Mesodermal cell (in vitro differentiated cells): Measurements from ENCODE around the gene DSN1.

ENCODE experiments used
- H3K27ac ChIP-seq: 2 replicates; pipeline ENCODE4 v1.7.0; 2013; ENCODE audit warnings: mild to moderate bottlenecking, low read depth, low read length, moderate library complexity; ENCODE audit not compliant: severe bottlenecking
- H3K36me3 ChIP-seq: 2 replicates; pipeline ENCODE4 v1.7.1; 2013; ENCODE audit warnings: mild to moderate bottlenecking, low read length, moderate library complexity; ENCODE audit not compliant: control insufficient read depth, insufficient read depth
- H3K4me1 ChIP-seq: one replicate; pipeline ENCODE4 v1.7.1; 2013; ENCODE audit warnings: mild to moderate bottlenecking, low read length; ENCODE audit not compliant: insufficient read depth, control insufficient read depth, poor library complexity, severe bottlenecking
- H3K4me3 ChIP-seq: 2 replicates; pipeline ENCODE4 v1.7.0; 2013; ENCODE audit warnings: low read length, control low read depth, mild to moderate bottlenecking; ENCODE audit not compliant: insufficient read depth, poor library complexity, severe bottlenecking; ENCODE audit errors: extremely low read depth
- H3K9me3 ChIP-seq: 2 replicates; pipeline ENCODE4 v1.7.1; 2013; ENCODE audit warnings: mild to moderate bottlenecking, low read length, moderate library complexity; ENCODE audit not compliant: control insufficient read depth
- WGBS, 2 experiments: methylation state at CpG; one replicate each; pipeline ENCODE4 v1.1.5; 2013; ENCODE audit warnings: missing lambda C conversion rate in 2 of 2; ENCODE audit not compliant: insufficient coverage in 2 of 2; 5-methylcytosine and 5-hydroxymethylcytosine counted together

The DSN1 gene

DNA sequence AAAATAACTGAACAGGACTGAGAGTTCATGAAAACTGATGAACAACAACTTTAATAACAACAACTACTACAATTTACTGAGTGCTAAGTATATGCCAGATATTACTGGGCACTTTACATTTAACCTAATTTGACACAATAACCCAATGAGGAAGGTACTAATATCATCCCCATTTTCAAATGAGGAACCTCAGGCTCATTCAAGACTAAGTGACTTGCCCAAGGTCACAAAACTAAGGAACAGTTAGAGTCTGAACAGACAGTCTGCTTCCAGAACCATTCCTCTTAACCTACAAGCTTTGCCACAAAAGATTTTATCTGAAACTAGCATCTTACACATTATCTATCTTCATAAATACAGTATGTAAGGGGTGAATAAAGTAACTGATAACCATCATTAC lies 17.1 kb downstream of the DSN1 start:
- Histone ChIP-seq H3K36me3 (peaks cover 75% of the 10 kb centered on the region), H3K4me1 (peaks cover 5% of the 10 kb centered on the region), H3K9me3 (no peaks in the 10 kb centered on the region), H3K27ac (no peak overlapping the region), H3K4me3 (no peak overlapping the region)

DNA sequence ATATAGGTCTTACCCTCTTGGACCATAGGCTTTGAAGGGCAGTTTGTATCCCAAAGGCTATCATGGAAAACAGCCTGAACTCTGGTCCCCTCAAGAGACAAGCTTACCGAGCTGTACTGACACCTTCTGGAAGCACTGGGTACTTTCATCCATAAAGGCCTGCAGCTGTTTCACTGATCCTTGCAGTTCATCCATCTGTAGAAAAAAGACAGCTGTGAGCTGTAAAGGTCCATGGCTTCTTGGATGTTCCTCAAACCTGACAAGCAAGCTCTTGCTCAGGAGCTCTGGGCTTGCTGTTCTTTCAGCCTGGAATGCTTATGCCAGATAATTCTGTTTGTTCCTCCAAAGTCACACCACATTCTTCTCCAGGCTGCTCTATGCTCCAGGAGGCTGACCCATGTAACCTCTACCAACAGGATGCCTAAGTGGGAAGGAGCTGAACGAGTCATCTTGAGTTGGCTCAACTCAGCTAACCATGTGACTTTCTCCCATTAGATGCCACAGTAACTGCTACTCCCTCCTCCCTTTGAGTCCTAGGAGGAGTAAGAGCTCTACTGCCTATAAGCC lies 18.8 kb downstream of the DSN1 start:
- Histone ChIP-seq H3K9me3 (no peaks in the 10 kb centered on the region), H3K36me3 (peaks cover 70% of the 10 kb centered on the region), H3K4me3 (no peak overlapping the region), H3K4me1 (peaks cover 5% of the 10 kb centered on the region), H3K27ac (peak overlapping the region; percentile 59)
- WGBS, 2 experiments, result 25 to 29% methylated on average over 2 of the region's 2 CpGs

DNA sequence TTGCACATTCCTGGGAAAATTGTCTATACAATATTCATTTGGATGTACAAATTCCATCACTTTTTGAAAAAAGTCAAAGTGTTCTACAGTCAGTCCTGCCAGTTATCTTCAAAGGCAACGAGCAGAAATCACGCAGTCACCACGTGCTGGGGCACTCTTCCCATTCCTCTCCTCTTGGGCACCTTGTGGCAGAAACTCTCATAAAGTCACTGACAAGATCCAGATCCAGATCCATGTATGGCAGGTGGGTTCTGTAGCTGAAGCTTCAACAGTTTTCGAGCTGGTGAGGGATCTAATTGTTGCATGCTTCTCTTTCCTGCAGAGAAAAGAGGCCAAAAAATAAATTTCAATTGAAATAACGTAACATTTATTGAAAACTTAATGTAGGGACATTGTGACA lies 21.0 kb downstream of the DSN1 start:
- Histone ChIP-seq H3K36me3 (peaks cover 57% of the 10 kb centered on the region), H3K9me3 (no peaks in the 10 kb centered on the region), H3K27ac (no peak overlapping the region), H3K4me3 (no peak overlapping the region), H3K4me1 (peaks cover 5% of the 10 kb centered on the region)
- 97 to 100% methylated on average over 3 to 4 of the region's 5 CpGs for WGBS, 2 experiments

DNA sequence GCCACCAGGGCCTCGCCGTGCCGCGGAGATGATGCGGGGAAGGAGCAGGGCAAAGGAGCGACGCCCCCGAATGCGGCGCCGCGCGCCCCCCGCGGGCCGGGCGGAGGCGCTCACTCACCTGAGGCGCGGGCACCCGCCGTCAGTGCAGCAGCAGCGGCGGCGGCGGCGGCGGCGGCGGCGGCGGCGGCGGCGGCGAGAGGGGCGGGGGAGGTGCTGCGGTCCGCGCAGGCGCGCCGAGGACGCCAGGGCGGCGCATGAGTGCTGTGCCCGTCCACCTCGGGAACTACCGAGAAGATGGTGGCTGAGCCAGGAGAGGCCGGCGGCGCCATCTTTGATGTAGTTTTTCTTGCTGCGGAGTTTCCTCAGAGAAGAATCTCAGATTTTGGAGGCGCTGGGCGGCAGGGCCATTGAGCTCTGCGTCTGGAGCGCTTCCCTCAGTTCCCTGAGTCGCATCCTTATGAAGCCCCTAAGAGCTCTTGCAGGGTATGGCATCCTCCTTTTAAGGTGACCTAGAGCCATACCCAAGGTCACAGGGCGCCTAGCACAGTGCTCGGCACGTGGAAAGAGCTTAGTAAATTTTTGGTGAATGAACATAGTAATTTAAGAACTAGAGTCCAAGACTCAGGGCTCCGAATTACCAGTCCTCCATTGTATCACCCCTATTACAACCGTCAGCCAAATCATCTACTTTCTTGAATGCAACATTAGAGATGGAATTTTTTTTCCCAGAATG lies 27.5 kb downstream of the DSN1 start, which contains the start of gene NDRG3:
NDRG3 (minus strand) TSS at position 164 of the 733 bp plus-strand sequence. CDS start 24,355 bp downstream, outside the sequence.
- 0 to 10% methylated on average over 18 to 36 of the region's 63 CpGs for WGBS, 2 experiments
- H3K4me3 ChIP-seq, result peak within 1 kb of the TSS; percentile 58
- H3K27ac ChIP-seq, result peak within 1 kb of the TSS; percentile 67
- H3K4me1 ChIP-seq, result peaks cover 16% of the 10 kb centered on the region
- no peaks in the 10 kb centered on the region for H3K9me3 ChIP-seq
- peaks cover 9% of the 10 kb centered on the region for H3K36me3 ChIP-seq

DNA sequence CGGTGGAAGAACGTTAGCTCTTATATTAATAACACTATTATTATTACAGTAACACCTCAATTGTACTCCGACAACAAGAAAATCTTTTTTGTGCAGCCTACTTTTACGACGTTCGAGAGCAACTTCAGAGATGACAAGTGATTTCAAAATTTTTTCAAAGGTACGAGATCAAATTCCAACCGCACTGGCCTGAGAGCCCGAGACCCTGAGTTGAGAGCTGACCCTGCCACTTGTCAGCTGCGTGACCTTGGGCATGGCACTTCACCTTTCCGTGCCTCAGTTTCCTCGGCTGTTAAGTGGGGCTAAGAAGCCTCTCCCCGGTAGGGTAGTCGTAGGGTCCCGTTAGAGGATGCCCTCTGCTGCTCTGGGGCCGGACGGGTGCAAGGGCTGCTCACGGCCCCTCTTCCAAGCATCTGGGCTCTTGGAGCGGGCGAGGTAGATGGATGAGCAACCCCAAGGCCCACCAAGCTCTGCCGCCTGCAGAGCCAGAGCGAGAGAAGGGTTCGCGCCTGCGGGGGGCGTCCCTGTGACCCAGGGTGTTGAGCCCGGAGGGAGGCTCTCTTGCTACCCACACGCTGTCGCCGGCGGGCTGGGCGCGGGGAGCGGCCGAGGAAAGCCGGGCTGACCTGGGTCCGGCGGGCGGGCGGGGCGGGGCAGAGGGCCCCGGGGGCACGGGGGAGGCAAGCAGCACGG lies 28.2 kb downstream of the DSN1 start:
- 4 to 5% methylated on average over 37 to 38 of the region's 44 CpGs for WGBS, 2 experiments
- Histone ChIP-seq H3K4me1 (peaks cover 16% of the 10 kb centered on the region), H3K9me3 (no peaks in the 10 kb centered on the region), H3K36me3 (peaks cover 1% of the 10 kb centered on the region), H3K27ac (no peak overlapping the region), H3K4me3 (peak overlapping the region; percentile 58)

DNA sequence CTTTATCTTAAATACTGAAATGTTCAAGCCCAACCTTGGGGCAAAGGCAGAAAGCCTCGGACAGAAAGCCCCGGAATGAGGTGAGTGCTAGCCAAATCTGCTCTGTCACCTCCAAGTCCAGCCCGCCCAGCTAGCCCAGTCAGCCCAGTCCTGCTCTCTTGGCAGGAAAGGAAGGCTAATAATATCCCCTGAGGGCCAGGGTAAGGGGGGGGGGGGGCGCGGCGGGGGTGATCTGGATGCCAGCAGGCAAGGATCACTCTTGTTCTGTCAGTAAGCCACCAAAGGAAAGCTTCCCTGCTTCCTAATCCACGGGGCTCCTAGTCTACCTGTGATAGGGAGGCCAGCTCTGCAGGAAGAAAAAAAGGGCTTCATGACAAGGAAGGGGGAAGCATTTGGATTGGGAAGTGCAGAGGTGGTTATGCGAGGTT lies 28.8 kb downstream of the DSN1 start:
- Histone ChIP-seq H3K4me3 (peak overlapping the region; percentile 58), H3K4me1 (peaks cover 16% of the 10 kb centered on the region), H3K27ac (no peak overlapping the region), H3K36me3 (no peaks in the 10 kb centered on the region), H3K9me3 (no peaks in the 10 kb centered on the region)
- 29% methylated on average over 2 of the region's 8 CpGs; no CpG with 5 or more reads in 1 of the 2 experiments for WGBS, 2 experiments

DNA sequence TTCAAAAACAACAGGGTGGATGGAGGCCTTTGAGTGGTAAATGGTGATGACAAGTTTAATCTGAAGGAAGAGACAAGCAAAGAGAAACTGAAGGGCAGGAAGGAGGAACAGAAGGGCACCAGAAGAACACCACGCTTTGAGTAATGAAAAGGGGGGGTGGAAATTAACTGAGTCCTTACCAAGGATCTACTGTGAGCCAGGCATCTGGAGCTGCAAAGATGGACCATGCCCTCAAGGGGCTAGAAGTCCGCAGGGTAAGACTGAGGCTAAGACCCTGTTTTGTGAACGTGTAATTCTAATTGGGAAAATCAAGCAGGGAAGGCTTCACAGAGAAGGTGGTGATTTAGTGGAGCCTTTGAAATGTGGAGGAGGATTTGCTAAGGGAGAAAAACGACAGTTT lies 29.3 kb downstream of the DSN1 start:
- no peaks in the 10 kb centered on the region for H3K9me3 ChIP-seq
- H3K27ac ChIP-seq, result no peak overlapping the region
- H3K36me3 ChIP-seq, result no peaks in the 10 kb centered on the region
- H3K4me3 ChIP-seq, result peak overlapping the region; percentile 58
- WGBS, 2 experiments, result 78 to 93% methylated on average over 3 of the region's 4 CpGs
- peaks cover 16% of the 10 kb centered on the region for H3K4me1 ChIP-seq

DNA sequence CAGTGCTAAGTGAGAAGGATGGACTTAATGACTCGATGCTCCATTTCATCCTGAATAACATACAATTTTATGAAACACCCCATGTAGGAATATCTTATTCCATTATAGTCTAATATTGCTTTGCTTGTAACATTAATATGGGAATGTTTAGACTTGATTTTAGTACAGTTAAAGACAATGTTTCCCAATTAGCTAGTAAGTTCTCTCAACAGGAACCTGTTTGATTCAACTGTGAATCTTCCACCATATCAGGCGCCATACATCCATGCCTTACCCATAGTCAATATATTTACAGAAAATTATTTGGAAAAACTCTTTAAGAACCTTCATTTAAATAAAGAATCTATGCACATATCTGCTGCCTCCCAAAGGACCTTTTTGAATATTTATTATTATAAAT lies 31.0 kb downstream of the DSN1 start:
- Histone ChIP-seq H3K4me1 (peaks cover 16% of the 10 kb centered on the region), H3K27ac (no peak overlapping the region), H3K4me3 (no peak overlapping the region), H3K9me3 (no peaks in the 10 kb centered on the region), H3K36me3 (no peaks in the 10 kb centered on the region)
- WGBS, 2 experiments, result no CpG with 5 or more reads among the region's 2 CpGs

DNA sequence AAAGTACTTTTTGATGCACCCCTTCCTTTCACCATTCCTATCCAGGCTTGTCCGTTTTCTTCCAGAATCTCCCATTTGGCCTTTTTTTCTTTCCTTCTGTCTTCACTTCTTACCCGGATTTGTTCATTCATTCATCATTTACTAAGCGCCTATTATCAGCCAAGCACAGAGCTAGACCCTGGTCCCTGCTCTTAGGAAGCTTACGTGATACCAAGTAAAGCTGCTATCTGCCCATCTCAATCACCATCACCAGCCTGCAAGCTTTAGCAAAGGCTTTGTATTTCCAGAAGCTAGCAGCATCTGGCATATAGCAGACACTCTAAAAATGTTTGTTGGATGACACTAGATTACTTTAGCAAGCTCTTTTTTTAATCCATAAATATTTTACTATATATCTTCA lies 32.5 kb downstream of the DSN1 start:
- Histone ChIP-seq H3K4me1 (peaks cover 28% of the 10 kb centered on the region), H3K9me3 (no peaks in the 10 kb centered on the region), H3K27ac (no peak overlapping the region), H3K4me3 (no peak overlapping the region), H3K36me3 (no peaks in the 10 kb centered on the region)
- 81 to 82% methylated on average over 4 of the region's 4 CpGs for WGBS, 2 experiments

DNA sequence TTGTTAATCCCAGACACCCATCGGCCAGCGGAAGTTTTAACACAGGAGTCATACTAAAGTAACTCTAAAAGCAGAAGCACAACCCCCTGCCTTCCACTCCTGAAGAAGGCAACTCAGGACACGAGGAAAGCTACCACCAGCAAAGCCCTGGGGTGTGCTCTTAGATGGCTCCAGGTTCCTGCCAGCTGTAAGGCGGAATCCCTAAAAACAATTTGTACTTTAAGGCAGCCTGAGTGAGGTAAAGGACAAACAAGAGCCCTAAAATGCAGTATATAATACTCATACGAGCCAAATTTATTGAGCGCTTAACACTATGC lies 36.4 kb downstream of the DSN1 start:
- Histone ChIP-seq H3K9me3 (no peaks in the 10 kb centered on the region), H3K27ac (no peak overlapping the region), H3K4me1 (peaks cover 37% of the 10 kb centered on the region), H3K36me3 (no peaks in the 10 kb centered on the region), H3K4me3 (no peak overlapping the region)
- WGBS, 2 experiments, result 88% methylated on average over 4 to 5 of the region's 6 CpGs
